Stomach (tissue), 9 donors: Measurements from ENCODE around the gene GPI. TPM values are rescaled to one million over a fixed set of nuclear protein-coding genes. Genes with fewer than 3 reads are reported as not detected.

Experiments
- DNase-seq, 2 donors: peaks; one replicate each; pipeline versions ENCODE4 v3.0.0 to v3.0.0-alpha.2; 2013 to 2019
- H3K27ac ChIP-seq, 5 donors: fragments of 200-600 bp in 4 of 5; sonication (generic) in 4 of 5; one replicate each; pipeline ENCODE4 v1.5.1; 2013 to 2019; ENCODE audit warnings: mild to moderate bottlenecking in 1 of 5, moderate library complexity in 1 of 5
- H3K27me3 ChIP-seq, 3 donors: fragments of 200-600 bp; sonication (generic); one replicate each; pipeline ENCODE4 v1.5.1; 2017 to 2019; ENCODE audit warnings: mixed run types in 1 of 3
- H3K36me3 ChIP-seq, 4 donors: fragments of 200-600 bp; sonication (generic); 1 replicate in 3 of 4; 2 replicates in 1 of 4; pipeline ENCODE4 v1.5.1; 2016 to 2019
- H3K4me1 ChIP-seq, 4 donors: fragments of 200-600 bp; sonication (generic); one replicate each; pipeline ENCODE4 v1.5.1; 2016 to 2019
- H3K4me3 ChIP-seq, 4 donors: fragments of 200-600 bp; sonication (generic) in 3 of 4; one replicate each; pipeline ENCODE4 v1.5.1; 2016 to 2019; ENCODE audit warnings: mild to moderate bottlenecking in 1 of 4
- H3K9me3 ChIP-seq, 4 donors: fragments of 200-600 bp; sonication (generic); one replicate each; pipeline ENCODE4 v1.5.1; 2016 to 2019
- EP300 ChIP-seq: sonication (generic); formaldehyde crosslinking; IDR thresholded peaks from one replicate; pipeline ENCODE4 v1.6.1; 2017; ENCODE audit warnings: antibody characterized with exemption
- POLR2A ChIP-seq, 4 donors: fragments of 450-650 bp; IDR thresholded peaks; one replicate each; pipeline ENCODE4 v1.6.1; 2016; ENCODE audit warnings: antibody characterized with exemption in 4 of 4, control low read depth in 2 of 4, mild to moderate bottlenecking in 1 of 4, moderate library complexity in 1 of 4
- POLR2AphosphoS5 ChIP-seq, 3 donors: sonication (generic); formaldehyde crosslinking; IDR thresholded peaks; one replicate each; pipeline ENCODE4 v1.6.1; 2016; ENCODE audit warnings: antibody characterized with exemption in 3 of 3
- WGBS, 5 donors: extraction: QIAGEN DNeasy Blood & Tissue Kit in 3 of 5; methylation state at CpG; one replicate each; pipeline versions ENCODE4 v1.1.5 to v1.1.7; 2013 to 2018; 5-methylcytosine and 5-hydroxymethylcytosine counted together
- intact Hi-C: fragments of 100-400 bp; cut with DNase I; formaldehyde crosslinking; loops from one replicate; pipeline ENCODE4 v1.15.1; 2023; ENCODE audit warnings: low total_unique reads
- polyA plus RNA-seq, 3 donors: library from polyadenylated mRNA; stranded (reverse); fragments of 200-250 nt; gene quantifications; one replicate each; pipeline ENCODE4 v1.2.3, GENCODE V29; 2013
- total RNA-seq, 5 donors: library from RNA; depleted of rRNA; stranded (reverse); fragments of >200 nt; gene quantifications; one replicate each; pipeline versions ENCODE4 v1.1.0 to v1.2.3, GENCODE V29; 2014 to 2016
- TF ChIP-seq, protein P1 (sequence below), 7 experiments: fragments of 450-650 bp in 4 of 7; fragments of 200-600 bp in 3 of 7; sonication (generic) in 3 of 7; IDR thresholded peaks; one replicate each; pipeline ENCODE4 v1.5.1; 2016 to 2019; ENCODE audit warnings: antibody characterized with exemption in 7 of 7, control low read depth in 2 of 7, mild to moderate bottlenecking in 1 of 7
- donor health status: healthy with polysubstance abuse.
- donor health status: Bipolar disorder and iron deficiency.
- donor health status: healthy.

The GPI gene
- total and polyA plus RNA-seq, 8 donors: 66.1 to 306 (median 98.3) TPM

DNA sequence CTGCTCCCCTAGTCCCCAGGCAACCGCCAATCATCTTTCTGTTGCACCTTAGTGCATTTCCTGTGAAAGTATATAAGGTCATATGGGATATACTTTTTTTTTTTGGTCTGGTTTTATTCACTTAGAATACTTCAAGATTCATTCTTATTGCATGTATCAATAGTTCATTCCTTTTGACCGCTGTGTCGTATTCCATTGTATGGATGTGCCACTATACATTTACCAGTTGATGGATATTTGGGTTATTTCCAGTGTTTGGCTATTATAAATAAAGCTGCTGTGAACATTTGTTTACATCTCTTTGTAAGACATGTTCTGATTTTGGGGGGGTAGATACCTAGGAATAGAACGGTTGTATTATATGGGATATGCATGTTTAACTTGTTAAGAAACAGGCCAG, 53.3 kb downstream of the GPI start:
- Histone ChIP-seq H3K9me3 (no peaks in the 10 kb centered on the region), H3K36me3 (peaks cover 26 to 86% (median 71%) of the 10 kb centered on the region in 4 donors), H3K27ac (no peak overlapping the region), H3K4me3 (no peak overlapping the region), H3K27me3 (no peaks in the 10 kb centered on the region), H3K4me1 (no peaks in the 10 kb centered on the region)
- TF ChIP-seq EP300 (no peak), POLR2AphosphoS5 (IDR thresholded peaks at IDR 0.05) (no peak), POLR2A (IDR thresholded peaks at IDR 0.05) (no peak)
- TF ChIP-seq, protein P1, sequence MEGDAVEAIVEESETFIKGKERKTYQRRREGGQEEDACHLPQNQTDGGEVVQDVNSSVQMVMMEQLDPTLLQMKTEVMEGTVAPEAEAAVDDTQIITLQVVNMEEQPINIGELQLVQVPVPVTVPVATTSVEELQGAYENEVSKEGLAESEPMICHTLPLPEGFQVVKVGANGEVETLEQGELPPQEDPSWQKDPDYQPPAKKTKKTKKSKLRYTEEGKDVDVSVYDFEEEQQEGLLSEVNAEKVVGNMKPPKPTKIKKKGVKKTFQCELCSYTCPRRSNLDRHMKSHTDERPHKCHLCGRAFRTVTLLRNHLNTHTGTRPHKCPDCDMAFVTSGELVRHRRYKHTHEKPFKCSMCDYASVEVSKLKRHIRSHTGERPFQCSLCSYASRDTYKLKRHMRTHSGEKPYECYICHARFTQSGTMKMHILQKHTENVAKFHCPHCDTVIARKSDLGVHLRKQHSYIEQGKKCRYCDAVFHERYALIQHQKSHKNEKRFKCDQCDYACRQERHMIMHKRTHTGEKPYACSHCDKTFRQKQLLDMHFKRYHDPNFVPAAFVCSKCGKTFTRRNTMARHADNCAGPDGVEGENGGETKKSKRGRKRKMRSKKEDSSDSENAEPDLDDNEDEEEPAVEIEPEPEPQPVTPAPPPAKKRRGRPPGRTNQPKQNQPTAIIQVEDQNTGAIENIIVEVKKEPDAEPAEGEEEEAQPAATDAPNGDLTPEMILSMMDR (IDR thresholded peaks at IDR 0.05): no peak
- WGBS, 5 donors: 95 to 99% (median 96%) methylated on average over 4 of the region's 4 CpGs
- intact Hi-C loops: no loop called here
- no peak for DNase-seq

DNA sequence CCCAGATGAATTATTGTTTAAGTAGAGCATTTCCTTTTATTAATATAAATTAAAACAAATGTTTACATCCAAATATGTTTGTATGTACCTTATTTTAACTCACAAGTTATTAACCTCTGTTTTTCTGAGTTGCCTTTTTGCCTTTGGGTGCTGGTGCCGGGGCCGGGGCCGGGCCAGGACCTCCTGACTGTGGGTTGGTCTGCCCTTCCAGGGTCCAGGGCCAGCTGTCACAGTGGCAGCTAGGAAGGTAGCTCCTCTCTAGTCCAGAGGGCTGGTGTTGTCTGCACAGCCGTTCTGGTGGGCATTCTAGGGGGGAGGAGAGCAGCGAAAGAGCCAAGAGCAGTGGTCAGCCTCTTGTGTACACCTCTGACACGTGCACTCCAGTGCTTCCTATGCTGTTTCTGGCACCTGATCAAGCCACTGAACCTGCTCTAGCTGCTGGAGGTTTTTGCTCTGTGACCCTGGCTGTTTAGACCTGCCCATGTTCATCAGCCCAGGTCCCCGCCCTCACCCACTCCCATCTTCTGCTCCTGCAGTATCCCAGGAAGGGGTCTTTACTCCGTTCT, 61.2 kb downstream of the GPI start:
- WGBS, 5 donors: 77 to 88% (median 81%) methylated on average over 8 of the region's 8 CpGs
- H3K27me3 ChIP-seq: no peaks in the 10 kb centered on the region
- TF ChIP-seq POLR2A (IDR thresholded peaks at IDR 0.05) (no peak), EP300 (no peak), POLR2AphosphoS5 (IDR thresholded peaks at IDR 0.05) (no peak)
- TF ChIP-seq, protein P1 (IDR thresholded peaks at IDR 0.05): no peak
- H3K9me3 ChIP-seq: no peaks in the 10 kb centered on the region
- peaks cover 24 to 32% (median 27%) of the 10 kb centered on the region in 4 donors for H3K4me1 ChIP-seq
- no peak overlapping the region for H3K27ac ChIP-seq
- DNase-seq: no peak
- H3K36me3 ChIP-seq: peaks cover 0 to 45% (median 34%) of the 10 kb centered on the region in 4 donors
- intact Hi-C loops: no loop called here
- H3K4me3 ChIP-seq: no peak overlapping the region

DNA sequence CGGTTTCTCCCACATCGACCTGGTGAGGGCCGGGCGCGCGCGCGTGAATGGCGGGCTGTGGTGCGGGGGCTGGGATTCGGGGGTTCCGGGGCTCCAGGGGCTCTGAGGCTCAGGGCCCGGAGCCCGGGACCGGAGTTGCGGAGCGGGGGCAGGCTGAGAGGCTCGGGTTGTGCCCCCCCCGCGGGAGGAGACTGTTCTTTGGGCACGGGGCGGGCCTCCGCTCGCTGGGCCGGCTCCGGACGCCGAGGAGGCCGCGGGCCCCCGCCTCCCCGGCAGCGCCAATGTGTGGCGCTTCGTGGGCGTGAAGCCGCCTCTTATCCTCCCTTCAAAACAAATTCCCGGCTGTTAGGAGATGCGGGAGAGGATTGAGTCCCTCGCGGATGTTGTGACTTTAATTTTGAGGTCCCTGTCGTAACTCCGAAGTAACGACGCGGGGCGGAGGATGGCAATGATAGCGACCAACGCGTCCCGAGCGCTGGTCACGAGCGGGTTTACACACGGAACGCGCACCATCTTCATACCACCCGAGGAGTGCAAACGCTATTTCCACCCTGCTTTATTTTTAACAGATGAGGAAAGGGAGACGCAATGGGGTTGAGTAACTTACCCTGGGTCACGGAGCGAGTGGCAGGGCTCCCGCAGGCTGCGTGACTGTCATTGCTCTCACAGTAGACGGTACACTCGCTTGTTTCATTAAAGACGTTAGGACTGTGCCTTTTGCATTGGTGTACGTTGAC, 63.7 kb downstream of the GPI start:
- WGBS, 5 donors: 0 to 1% (median 1%) methylated on average over 13 to 68 of the region's 68 CpGs
- intact Hi-C loops: no loop called here
- no peak for TF ChIP-seq EP300
- TF ChIP-seq POLR2AphosphoS5 (IDR thresholded peaks at IDR 0.05): peak in 1 of 3 donors; percentile 20
- DNase-seq: peak; percentile 31 to 65
- H3K4me3 ChIP-seq: peak overlapping the region; percentile 95 to 99 (median 98)
- H3K27ac ChIP-seq: peak overlapping the region; percentile 85 to 97 (median 95)
- H3K36me3 ChIP-seq: peaks cover 3 to 27% (median 23%) of the 10 kb centered on the region in 4 donors
- peaks cover 31 to 53% (median 44%) of the 10 kb centered on the region in 4 donors for H3K4me1 ChIP-seq
- H3K9me3 ChIP-seq: no peaks in the 10 kb centered on the region
- no peaks in the 10 kb centered on the region for H3K27me3 ChIP-seq

DNA sequence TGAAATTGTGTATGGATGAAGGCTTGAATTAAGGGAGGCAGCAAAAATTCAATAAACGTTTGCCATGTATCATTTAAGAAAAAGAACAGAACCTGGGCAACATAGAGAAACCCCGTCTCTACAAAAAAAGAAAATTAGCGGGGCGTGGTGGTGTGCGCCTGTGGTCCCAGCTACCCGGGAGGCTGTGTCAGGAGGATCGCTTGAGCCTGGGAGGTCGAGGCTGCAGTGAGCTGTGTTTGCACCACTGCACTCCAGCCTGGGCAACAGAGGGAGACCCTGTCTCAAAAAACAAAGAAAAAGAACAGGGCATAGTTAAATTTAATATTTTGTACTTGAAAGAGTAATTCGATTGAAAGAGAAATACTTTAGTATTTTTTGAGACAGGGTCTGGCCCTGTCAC, 64.6 kb downstream of the GPI start:
- TF ChIP-seq POLR2AphosphoS5 (IDR thresholded peaks at IDR 0.05): no peak
- TF ChIP-seq, protein P1 (IDR thresholded peaks at IDR 0.05): no peak
- TF ChIP-seq POLR2A (IDR thresholded peaks at IDR 0.05): no peak
- TF ChIP-seq EP300: no peak
- intact Hi-C loops: no loop called here

More for the DNA sequence above, 64.6 kb downstream of the GPI start:
- no peak for DNase-seq
- peaks cover 11 to 29% (median 22%) of the 10 kb centered on the region in 4 donors for H3K36me3 ChIP-seq
- peaks cover 31 to 53% (median 44%) of the 10 kb centered on the region in 4 donors for H3K4me1 ChIP-seq
- no peaks in the 10 kb centered on the region for H3K27me3 ChIP-seq
- 66 to 71% (median 67%) methylated on average over 9 of the region's 9 CpGs for WGBS, 5 donors
- peak overlapping the region in 2 of 5 donors; percentile 95 to 97 for H3K27ac ChIP-seq
- H3K9me3 ChIP-seq: no peaks in the 10 kb centered on the region
- peak overlapping the region; percentile 95 to 99 (median 98) for H3K4me3 ChIP-seq
